Retinal pigment epithelial cell (primary cell): Measurements from ENCODE around the gene ANAPC7.

Experiments used
- DNase-seq: peaks from one replicate; pipeline ENCODE4 v3.0.0-alpha.2; 2010; ENCODE audit warnings: low read depth
- H3K4me3 ChIP-seq: 2 replicates; pipeline ENCODE4 v1.5.1; 2011; ENCODE audit warnings: mild to moderate bottlenecking, low read length, control low read depth, moderate library complexity
- TF ChIP-seq, protein P1 (sequence below): conservative IDR thresholded peaks from 2 replicates; pipeline ENCODE4 v1.5.1; 2011; ENCODE audit warnings: low read depth, low read length, control low read depth, inconsistent platforms

Gene ANAPC7

DNA sequence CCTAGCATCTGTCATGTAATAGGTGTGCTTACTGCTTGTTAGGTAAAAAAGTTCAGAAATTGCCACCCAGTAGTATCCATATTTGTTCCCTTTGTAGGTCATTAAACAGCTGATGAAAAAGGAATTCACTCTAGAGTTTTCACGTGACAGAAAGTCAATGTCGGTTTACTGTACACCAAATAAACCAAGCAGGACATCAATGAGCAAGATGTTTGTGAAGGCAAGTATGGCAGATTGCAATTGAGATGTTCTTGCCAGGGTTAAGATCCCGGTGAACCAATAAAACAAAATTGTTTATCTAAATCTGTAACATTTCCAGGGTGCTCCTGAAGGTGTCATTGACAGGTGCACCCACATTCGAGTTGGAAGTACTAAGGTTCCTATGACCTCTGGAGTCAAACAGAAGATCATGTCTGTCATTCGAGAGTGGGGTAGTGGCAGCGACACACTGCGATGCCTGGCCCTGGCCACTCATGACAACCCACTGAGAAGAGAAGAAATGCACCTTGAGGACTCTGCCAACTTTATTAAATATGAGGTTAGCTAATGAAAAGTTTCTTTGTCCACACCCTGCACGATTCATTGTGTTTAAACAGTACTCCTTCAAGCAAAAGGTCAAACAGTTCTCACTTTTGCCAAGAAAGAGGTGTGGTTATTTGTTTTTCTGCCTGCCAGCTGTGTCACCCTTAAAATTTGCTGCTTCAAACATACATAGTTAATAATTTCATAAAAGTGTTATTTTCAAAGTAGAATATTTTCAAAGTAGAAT is 64.1 kb downstream of the ANAPC7 start:
- DNase-seq: no peak
- TF ChIP-seq, protein P1, sequence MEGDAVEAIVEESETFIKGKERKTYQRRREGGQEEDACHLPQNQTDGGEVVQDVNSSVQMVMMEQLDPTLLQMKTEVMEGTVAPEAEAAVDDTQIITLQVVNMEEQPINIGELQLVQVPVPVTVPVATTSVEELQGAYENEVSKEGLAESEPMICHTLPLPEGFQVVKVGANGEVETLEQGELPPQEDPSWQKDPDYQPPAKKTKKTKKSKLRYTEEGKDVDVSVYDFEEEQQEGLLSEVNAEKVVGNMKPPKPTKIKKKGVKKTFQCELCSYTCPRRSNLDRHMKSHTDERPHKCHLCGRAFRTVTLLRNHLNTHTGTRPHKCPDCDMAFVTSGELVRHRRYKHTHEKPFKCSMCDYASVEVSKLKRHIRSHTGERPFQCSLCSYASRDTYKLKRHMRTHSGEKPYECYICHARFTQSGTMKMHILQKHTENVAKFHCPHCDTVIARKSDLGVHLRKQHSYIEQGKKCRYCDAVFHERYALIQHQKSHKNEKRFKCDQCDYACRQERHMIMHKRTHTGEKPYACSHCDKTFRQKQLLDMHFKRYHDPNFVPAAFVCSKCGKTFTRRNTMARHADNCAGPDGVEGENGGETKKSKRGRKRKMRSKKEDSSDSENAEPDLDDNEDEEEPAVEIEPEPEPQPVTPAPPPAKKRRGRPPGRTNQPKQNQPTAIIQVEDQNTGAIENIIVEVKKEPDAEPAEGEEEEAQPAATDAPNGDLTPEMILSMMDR: no peak
- H3K4me3 ChIP-seq: no peak overlapping the region

DNA sequence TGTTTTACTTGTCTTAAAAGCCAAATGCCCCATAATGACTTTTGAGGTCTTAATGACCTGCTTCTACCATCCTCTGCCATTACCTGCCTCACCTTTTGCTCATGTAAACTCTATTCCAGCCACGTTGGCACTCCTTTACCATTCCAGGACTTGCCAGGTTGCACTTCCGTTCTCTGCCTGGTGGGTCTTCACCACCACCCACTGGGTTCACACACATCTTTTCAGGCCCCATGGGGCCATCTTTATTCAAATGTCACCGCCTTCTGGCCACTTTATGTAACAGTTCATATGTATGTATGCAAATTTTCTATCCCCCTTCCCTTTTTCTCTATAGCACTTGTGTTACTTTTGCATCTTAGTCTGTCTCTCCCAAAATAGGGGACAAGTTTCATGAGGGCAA is 64.8 kb downstream of the ANAPC7 start:
- H3K4me3 ChIP-seq: no peak overlapping the region
- TF ChIP-seq, protein P1: no peak
- DNase-seq: no peak

DNA sequence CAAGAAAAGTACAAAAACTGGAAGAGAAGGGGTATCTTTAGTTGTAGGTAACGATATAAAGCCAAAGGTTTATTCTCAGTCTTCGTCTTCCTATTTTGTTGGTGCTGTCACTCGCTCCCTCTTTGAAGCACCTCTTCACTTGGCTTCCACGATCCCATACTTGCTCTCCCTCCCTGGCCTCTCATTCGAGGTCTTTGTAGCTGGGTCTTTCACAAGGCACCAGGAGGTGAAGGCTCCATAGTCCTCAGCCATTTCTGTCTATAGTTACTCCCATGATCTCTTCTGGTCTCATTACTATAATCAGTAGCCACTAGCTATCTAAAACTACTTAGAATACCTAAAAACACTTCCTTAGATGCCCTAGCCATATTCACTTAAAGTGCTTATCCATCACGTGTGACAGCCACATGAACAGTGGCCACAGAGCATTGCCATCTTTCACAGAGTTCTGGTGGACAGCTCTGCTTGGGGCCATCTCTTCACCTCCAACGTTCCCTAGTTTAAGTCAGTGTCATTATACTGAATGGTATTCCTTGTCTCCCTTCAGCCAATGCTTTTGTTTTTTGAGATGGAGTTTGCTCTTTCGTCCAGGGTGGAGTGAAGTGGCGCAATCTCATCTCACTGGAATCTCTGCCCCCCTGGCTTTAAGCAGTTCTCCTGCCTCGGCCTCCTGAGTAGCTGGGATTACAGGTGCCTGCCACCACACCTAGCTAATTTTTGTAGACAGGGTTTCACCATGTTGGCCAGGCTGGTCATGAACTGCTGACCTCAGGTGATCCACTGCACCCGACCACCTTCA is 65.4 kb downstream of the ANAPC7 start:
- TF ChIP-seq, protein P1: no peak
- H3K4me3 ChIP-seq: no peak overlapping the region
- DNase-seq: no peak

DNA sequence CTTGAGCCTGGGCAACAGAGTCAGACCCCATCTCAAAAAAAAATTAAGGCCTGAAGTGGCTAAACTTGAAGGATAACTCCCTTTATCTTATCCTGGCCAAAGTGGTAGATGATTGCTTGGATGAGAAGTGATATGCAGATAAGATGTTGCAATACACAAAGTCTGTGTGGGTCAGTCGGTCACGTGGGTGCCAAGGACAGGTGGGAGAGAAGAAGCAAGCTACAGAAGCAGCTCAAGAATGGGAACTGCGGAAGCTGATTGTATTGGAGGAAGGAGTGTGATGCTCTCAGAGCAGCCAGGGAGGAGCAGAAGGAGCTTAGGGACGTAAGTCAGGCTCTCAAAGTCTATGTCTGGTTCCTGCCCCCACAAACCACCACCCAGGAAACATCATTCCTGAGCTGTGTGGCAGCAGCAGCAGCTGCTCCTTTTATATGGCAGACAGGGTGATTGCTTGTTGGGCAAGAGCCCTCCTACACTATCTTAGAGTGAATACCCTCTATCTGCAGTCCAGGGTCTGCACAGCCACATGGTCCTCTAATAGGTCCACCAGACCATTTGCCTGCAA is 67.9 kb downstream of the ANAPC7 start:
- no peak overlapping the region for H3K4me3 ChIP-seq
- TF ChIP-seq, protein P1: no peak
- DNase-seq: no peak

DNA sequence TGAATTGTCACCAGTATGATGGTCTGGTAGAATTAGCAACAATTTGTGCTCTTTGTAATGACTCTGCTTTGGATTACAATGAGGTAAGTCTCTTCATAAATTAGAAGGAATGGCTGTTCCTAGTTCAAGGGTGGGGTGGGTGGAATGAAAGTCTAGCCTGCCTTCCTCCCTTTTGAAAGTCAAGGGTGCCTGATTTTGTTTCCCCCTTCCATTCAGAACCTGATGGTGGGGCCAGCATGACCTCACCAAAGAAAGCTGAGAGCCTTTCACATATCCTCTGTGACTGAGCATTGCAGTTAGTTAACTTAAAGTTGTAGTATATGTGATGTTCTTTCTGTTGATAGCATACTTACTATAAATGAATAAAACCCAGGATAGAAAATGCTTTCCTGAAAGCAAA is 70.3 kb downstream of the ANAPC7 start:
- DNase-seq: no peak
- H3K4me3 ChIP-seq: no peak overlapping the region
- TF ChIP-seq, protein P1: no peak

DNA sequence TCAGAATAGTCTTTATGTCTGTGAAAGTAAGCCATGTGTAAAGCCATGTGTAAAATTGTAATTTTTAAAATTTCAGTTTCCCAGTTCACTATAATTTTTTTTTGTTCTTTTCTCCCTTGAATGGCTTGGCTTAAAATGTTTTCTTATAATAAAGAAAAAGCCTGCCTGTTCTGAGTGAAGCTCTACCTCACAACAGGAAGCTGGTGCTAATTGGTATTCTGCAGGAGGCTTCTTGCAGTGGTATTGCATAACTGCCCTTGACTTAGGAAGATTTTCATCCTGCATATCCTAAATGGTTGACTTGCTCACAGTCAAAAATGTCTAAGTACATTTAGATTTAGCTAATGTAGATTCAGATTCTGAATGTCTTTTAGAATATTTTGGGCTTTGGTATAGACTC is 73.0 kb downstream of the ANAPC7 start:
- H3K4me3 ChIP-seq: no peak overlapping the region
- DNase-seq: peak; percentile 28
- TF ChIP-seq, protein P1: no peak
